Fibroblast of lung (primary cell): Measurements from ENCODE around the gene NRCAM.

Experiments
- EZH2 ChIP-seq: IDR thresholded peaks from 2 replicates; pipeline ENCODE4 v1.5.1; 2012; ENCODE audit warnings: low read length, control low read depth, mild to moderate bottlenecking; ENCODE audit errors: missing control alignments
- TF ChIP-seq, protein P1 (sequence below), 2 donors: IDR thresholded peaks in 1 of 2; conservative IDR thresholded peaks in 1 of 2; 1 replicate in 1 of 2; 2 replicates in 1 of 2; pipeline ENCODE4 v1.5.1; 2011 to 2012; ENCODE audit warnings: low read length in 2 of 2, control low read depth in 1 of 2, inconsistent platforms in 1 of 2, low read depth in 1 of 2, mild to moderate bottlenecking in 1 of 2

DNA sequence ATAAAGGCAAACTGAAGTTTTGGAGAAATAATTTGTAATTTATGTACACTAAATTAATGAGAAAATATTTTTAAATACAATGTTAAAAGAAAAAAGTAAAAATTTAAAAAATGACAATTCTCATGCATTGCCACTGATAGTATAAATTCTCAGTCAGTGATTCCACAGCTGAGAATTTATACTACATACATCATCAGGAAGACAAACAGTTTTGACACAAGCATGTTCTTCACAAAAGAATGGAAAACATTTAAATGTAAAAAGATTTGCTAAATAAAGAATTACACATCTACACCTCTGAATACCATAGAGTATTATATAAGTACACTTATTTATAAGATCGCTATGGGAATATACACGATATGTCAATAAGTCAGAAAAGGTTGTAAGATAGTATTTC, 225.0 kb downstream of the NRCAM start:
- TF ChIP-seq, protein P1, sequence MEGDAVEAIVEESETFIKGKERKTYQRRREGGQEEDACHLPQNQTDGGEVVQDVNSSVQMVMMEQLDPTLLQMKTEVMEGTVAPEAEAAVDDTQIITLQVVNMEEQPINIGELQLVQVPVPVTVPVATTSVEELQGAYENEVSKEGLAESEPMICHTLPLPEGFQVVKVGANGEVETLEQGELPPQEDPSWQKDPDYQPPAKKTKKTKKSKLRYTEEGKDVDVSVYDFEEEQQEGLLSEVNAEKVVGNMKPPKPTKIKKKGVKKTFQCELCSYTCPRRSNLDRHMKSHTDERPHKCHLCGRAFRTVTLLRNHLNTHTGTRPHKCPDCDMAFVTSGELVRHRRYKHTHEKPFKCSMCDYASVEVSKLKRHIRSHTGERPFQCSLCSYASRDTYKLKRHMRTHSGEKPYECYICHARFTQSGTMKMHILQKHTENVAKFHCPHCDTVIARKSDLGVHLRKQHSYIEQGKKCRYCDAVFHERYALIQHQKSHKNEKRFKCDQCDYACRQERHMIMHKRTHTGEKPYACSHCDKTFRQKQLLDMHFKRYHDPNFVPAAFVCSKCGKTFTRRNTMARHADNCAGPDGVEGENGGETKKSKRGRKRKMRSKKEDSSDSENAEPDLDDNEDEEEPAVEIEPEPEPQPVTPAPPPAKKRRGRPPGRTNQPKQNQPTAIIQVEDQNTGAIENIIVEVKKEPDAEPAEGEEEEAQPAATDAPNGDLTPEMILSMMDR (conservative IDR thresholded peaks at IDR 0.05 in 1 of 2, IDR thresholded peaks at IDR 0.05 in 1 of 2; ENCODE audit: low read depth in 1 of 2, low read length in 2 of 2) = no peak
- TF ChIP-seq EZH2 = no peak
